Endothelial cell of umbilical vein (primary cell): ENCODE data around the gene EFCAB10.

Source experiments
- EZH2 ChIP-seq: IDR thresholded peaks from 2 replicates; pipeline ENCODE4 v1.6.1; 2012; ENCODE audit warnings: borderline replicate concordance, low read depth, mild to moderate bottlenecking, moderate library complexity, low read length, inconsistent platforms; ENCODE audit not compliant: severe bottlenecking
- MAX ChIP-seq: IDR thresholded peaks from 2 replicates; pipeline ENCODE4 v1.6.1; 2011; ENCODE audit not compliant: insufficient read depth, insufficient read length
- MYC ChIP-seq: IDR thresholded peaks from one replicate; pipeline ENCODE4 v1.6.1; 2011; ENCODE audit warnings: mild to moderate bottlenecking, low read depth, low read length
- POLR2A ChIP-seq: IDR thresholded peaks from 2 replicates; pipeline ENCODE4 v1.6.1; 2012; ENCODE audit warnings: low read depth, mild to moderate bottlenecking, control low read depth, low read length
- POLR2AphosphoS5 ChIP-seq: IDR thresholded peaks from 2 replicates; pipeline ENCODE4 v1.6.1; 2012; ENCODE audit warnings: low read depth, mild to moderate bottlenecking, control low read depth, low read length, moderate library complexity; ENCODE audit not compliant: insufficient read depth
- TF ChIP-seq, protein P1 (sequence below), 2 donors: IDR thresholded peaks; 1 replicate in 1 of 2; 2 replicates in 1 of 2; pipeline ENCODE4 v1.5.1; 2011; ENCODE audit warnings: low read length in 2 of 2, mild to moderate bottlenecking in 2 of 2, moderate library complexity in 2 of 2, control low read depth in 1 of 2, inconsistent platforms in 1 of 2, low read depth in 1 of 2; ENCODE audit not compliant: insufficient read depth in 1 of 2; ENCODE audit errors: extremely low read depth in 1 of 2

- TF ChIP-seq, protein P1, sequence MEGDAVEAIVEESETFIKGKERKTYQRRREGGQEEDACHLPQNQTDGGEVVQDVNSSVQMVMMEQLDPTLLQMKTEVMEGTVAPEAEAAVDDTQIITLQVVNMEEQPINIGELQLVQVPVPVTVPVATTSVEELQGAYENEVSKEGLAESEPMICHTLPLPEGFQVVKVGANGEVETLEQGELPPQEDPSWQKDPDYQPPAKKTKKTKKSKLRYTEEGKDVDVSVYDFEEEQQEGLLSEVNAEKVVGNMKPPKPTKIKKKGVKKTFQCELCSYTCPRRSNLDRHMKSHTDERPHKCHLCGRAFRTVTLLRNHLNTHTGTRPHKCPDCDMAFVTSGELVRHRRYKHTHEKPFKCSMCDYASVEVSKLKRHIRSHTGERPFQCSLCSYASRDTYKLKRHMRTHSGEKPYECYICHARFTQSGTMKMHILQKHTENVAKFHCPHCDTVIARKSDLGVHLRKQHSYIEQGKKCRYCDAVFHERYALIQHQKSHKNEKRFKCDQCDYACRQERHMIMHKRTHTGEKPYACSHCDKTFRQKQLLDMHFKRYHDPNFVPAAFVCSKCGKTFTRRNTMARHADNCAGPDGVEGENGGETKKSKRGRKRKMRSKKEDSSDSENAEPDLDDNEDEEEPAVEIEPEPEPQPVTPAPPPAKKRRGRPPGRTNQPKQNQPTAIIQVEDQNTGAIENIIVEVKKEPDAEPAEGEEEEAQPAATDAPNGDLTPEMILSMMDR (IDR thresholded peaks at IDR 0.05; ENCODE audit: extremely low read depth in 1 of 2, insufficient read depth in 1 of 2, low read depth in 1 of 2, low read length in 2 of 2) = no peak
- no peak for TF ChIP-seq POLR2A
- TF ChIP-seq EZH2 = no peak
- no peak for TF ChIP-seq MAX
- no peak for TF ChIP-seq POLR2AphosphoS5
- TF ChIP-seq MYC = no peak
Observed at GRCh38 chr7:105619590-105619989, 38.3 kb upstream of the EFCAB10 start.
